Activated T-cell treated with anti-CD3 and anti-CD28 coated beads for 24 hours (primary cell): ENCODE measurements around the gene SLC38A5.
"Not testable (repeated sequence)": the region's sequence is repeated elsewhere in the genome, so short reads cannot be mapped to it uniquely, and the experiment has no call there.

Experiments used
- DNase-seq: peaks from one replicate; pipeline ENCODE4 v3.0.0-alpha.2; 2020; ENCODE audit warnings: low read depth

The SLC38A5 gene

GRCh38 chrX:48470110-48470832 is at the start of gene SLC38A5:
Gene SLC38A5 (minus strand): TSS chrX:48470260. CDS start chrX:48467924, 2,336 bp downstream.
- DNase-seq, result no peak

GRCh38 chrX:48519481-48519880 is 49.4 kb upstream of the SLC38A5 start:
- DNase-seq, result not testable (repeated sequence)

- no peak for DNase-seq
Measured at GRCh38 chrX:48516987-48517386, 46.9 kb upstream of the SLC38A5 start.

- DNase-seq, result no peak
Measured at GRCh38 chrX:48516285-48516684, 46.2 kb upstream of the SLC38A5 start.

- DNase-seq, result no peak
Measured at GRCh38 chrX:48515842-48516241, 45.8 kb upstream of the SLC38A5 start.

GRCh38 chrX:48514868-48515460 is 44.9 kb upstream of the SLC38A5 start:
- no peak for DNase-seq

GRCh38 chrX:48514126-48514806 is 44.2 kb upstream of the SLC38A5 start:
- no peak for DNase-seq

GRCh38 chrX:48513670-48514069 is 43.6 kb upstream of the SLC38A5 start:
- no peak for DNase-seq

GRCh38 chrX:48512371-48512935 is 42.4 kb upstream of the SLC38A5 start:
- no peak for DNase-seq

GRCh38 chrX:48511560-48511959 is 41.5 kb upstream of the SLC38A5 start:
- DNase-seq, result no peak

- DNase-seq, result no peak
Measured at GRCh38 chrX:48509619-48510018, 39.6 kb upstream of the SLC38A5 start.

GRCh38 chrX:48509245-48509590 is 39.2 kb upstream of the SLC38A5 start:
- DNase-seq, result no peak

GRCh38 chrX:48508400-48509244 is 38.6 kb upstream of the SLC38A5 start, which contains the start of gene PORCN:
Gene PORCN (plus strand): TSS chrX:48508992. CDS start chrX:48509821, 829 bp downstream.
- peak; percentile 75 for DNase-seq

- DNase-seq, result no peak
Measured at GRCh38 chrX:48507246-48507645, 37.2 kb upstream of the SLC38A5 start.

GRCh38 chrX:48505481-48505880 is 35.4 kb upstream of the SLC38A5 start:
- DNase-seq, result no peak

GRCh38 chrX:48504261-48504660 is 34.2 kb upstream of the SLC38A5 start:
- no peak for DNase-seq

GRCh38 chrX:48498374-48498809 is 28.3 kb upstream of the SLC38A5 start:
- no peak for DNase-seq

- DNase-seq, result no peak
Measured at GRCh38 chrX:48497871-48498270, 27.8 kb upstream of the SLC38A5 start.

- DNase-seq, result no peak
Measured at GRCh38 chrX:48496660-48497059, 26.6 kb upstream of the SLC38A5 start.

- no peak for DNase-seq
Measured at GRCh38 chrX:48493890-48494364, 23.9 kb upstream of the SLC38A5 start.

GRCh38 chrX:48492293-48492910 is 22.3 kb upstream of the SLC38A5 start:
- DNase-seq, result no peak
